Measurements from ENCODE around the gene FBXL17. TPM values are rescaled to one million over a fixed set of nuclear protein-coding genes. Genes with fewer than 3 reads are reported as not detected.

FBXL17 gene
- total RNA-seq, 4 donors from 2014 or later, result 14.4 to 22.0 (median 16.6) TPM

DNA sequence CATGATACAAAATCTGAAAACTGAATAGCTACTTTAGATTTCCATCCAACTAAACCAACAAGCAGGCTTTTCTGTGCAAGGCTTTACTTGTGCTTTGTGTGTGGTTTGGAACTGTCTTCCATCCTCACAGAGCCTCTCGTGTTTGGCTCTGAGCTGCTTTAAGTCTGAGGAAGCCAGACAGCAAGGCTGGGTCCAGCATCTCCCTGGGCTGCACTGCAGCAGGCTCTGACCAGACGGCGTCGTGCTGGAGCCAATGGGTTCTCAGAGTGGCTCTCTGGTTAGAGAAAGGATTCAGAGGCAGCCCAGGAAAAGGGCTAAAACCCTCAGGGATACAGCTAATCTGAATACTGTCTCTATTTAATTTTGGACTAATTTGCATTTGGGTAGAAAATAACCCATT, 503.2 kb downstream of the FBXL17 start:
- Histone ChIP-seq H3K27ac (replicated peaks in 1 of 4) (no peak overlapping the region), H3K36me3 (peaks cover 0 to 11% (median 2%) of the 10 kb centered on the region in 4 donors), H3K4me3 (no peak overlapping the region), H3K27me3 (no peaks in the 10 kb centered on the region), H3K4me1 (no peaks in the 10 kb centered on the region), H3K9me3 (no peaks in the 10 kb centered on the region)
- intact Hi-C loops (cut with DNase I), result no loop called here
- WGBS, result 75% methylated on average over 4 of the region's 4 CpGs
- no peak for TF ChIP-seq CTCF (IDR thresholded peaks at IDR 0.05)
- no peak for TF ChIP-seq EP300 (IDR thresholded peaks at IDR 0.05)
- TF ChIP-seq POLR2AphosphoS5 (IDR thresholded peaks at IDR 0.05), result no peak
- TF ChIP-seq POLR2A (IDR thresholded peaks at IDR 0.05; ENCODE audit: low read depth), result no peak
- no peak for DNase-seq (ENCODE audit: extremely low spot score)

DNA sequence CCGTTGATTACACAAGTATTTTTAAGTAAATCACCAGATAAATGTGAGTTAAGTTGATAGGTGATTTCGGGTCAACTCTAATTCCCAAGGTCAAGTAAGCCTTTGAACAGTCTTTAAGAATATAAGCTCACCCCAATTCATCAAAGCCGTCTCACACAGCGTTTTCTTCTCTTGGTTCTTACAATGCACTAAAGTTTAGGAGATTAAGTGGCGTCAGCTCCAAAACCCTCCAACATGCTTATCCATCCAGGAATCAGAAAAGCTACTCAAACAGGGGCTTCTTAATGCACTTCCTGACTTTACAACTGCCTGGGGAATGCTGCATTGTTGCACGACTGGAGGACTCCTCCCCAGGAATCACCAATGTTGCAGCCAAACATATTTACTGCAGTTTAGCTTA, 505.0 kb downstream of the FBXL17 start:
- no peak overlapping the region for H3K4me3 ChIP-seq
- no peak for TF ChIP-seq EP300 (IDR thresholded peaks at IDR 0.05)
- TF ChIP-seq POLR2A (IDR thresholded peaks at IDR 0.05; ENCODE audit: low read depth), result no peak
- TF ChIP-seq CTCF (IDR thresholded peaks at IDR 0.05), result no peak
- no peak for TF ChIP-seq POLR2AphosphoS5 (IDR thresholded peaks at IDR 0.05)
- H3K36me3 ChIP-seq, result peaks cover 0 to 11% (median 2%) of the 10 kb centered on the region in 4 donors
- intact Hi-C loops (cut with DNase I), result no loop called here
- no peaks in the 10 kb centered on the region for H3K27me3 ChIP-seq
- WGBS, result 95% methylated on average over 6 of the region's 6 CpGs
- no peak overlapping the region for H3K27ac ChIP-seq (replicated peaks in 1 of 4)
- no peaks in the 10 kb centered on the region for H3K4me1 ChIP-seq
- no peak for DNase-seq (ENCODE audit: extremely low spot score)
- no peaks in the 10 kb centered on the region for H3K9me3 ChIP-seq

DNA sequence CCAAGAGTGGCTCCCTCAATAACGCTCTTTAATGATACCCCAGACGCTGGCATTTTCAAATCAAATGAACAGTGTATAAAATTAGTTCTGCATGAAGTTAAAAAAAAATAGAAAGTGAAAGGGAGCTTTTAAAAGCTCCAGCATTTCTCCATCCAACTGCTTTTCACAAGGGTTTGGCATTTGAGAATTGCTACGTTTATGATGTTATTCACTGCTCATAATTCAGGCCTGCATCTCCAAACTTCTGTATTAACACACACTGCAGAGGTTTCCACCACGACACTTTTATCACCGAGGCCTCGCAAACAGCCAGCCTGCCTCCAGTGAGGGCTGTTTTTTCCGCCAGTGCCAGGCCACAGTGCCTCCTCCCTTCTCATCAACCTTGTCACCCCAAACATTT, 505.6 kb downstream of the FBXL17 start:
- Histone ChIP-seq H3K27ac (replicated peaks in 1 of 4) (no peak overlapping the region), H3K27me3 (no peaks in the 10 kb centered on the region), H3K36me3 (peaks cover 0 to 11% (median 2%) of the 10 kb centered on the region in 4 donors), H3K4me3 (no peak overlapping the region), H3K9me3 (no peaks in the 10 kb centered on the region), H3K4me1 (no peaks in the 10 kb centered on the region)
- TF ChIP-seq EP300 (IDR thresholded peaks at IDR 0.05) (no peak), POLR2AphosphoS5 (IDR thresholded peaks at IDR 0.05) (no peak), CTCF (IDR thresholded peaks at IDR 0.05) (no peak), POLR2A (IDR thresholded peaks at IDR 0.05; ENCODE audit: low read depth) (no peak)
- WGBS, result 88% methylated on average over 7 of the region's 7 CpGs
- intact Hi-C loops (cut with DNase I), result no loop called here
- DNase-seq (ENCODE audit: extremely low spot score), result no peak

GRCh38 chr5:107875833-107876232, 506.1 kb downstream of the FBXL17 start:
- 90% methylated on average over 9 of the region's 9 CpGs for WGBS
- H3K4me3 ChIP-seq, result no peak overlapping the region
- intact Hi-C loops (cut with DNase I), result no loop called here
- H3K4me1 ChIP-seq, result no peaks in the 10 kb centered on the region
- H3K9me3 ChIP-seq, result no peaks in the 10 kb centered on the region
- no peak for TF ChIP-seq EP300 (IDR thresholded peaks at IDR 0.05)
- TF ChIP-seq POLR2AphosphoS5 (IDR thresholded peaks at IDR 0.05), result no peak
- no peak for TF ChIP-seq POLR2A (IDR thresholded peaks at IDR 0.05; ENCODE audit: low read depth)
- no peak for TF ChIP-seq CTCF (IDR thresholded peaks at IDR 0.05)
- no peaks in the 10 kb centered on the region for H3K27me3 ChIP-seq
- no peak overlapping the region for H3K27ac ChIP-seq (replicated peaks in 1 of 4)
- peaks cover 0 to 11% (median 2%) of the 10 kb centered on the region in 4 donors for H3K36me3 ChIP-seq
- DNase-seq (ENCODE audit: extremely low spot score), result no peak

DNA sequence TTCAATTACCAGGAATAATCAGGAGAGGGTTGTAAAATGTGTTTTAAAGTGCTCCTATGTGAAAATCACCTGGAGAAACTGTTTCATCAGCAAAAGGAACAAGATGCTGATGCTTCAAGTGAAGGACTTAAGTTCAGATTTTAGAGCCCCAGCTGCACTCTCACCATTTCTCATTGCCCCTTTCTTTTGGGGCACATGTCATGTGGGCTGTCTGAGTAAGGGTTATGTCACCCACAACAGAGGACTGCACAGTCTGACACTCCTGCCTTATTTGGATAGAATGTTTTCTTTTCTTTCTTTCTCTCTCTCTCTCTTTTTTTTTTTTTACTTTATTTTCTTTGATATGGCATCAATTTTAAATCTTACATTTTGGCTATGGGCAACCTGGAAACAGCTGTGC, 507.1 kb downstream of the FBXL17 start:
- H3K27ac ChIP-seq (replicated peaks in 1 of 4), result no peak overlapping the region

More for the DNA sequence above, 507.1 kb downstream of the FBXL17 start:
- intact Hi-C loops (cut with DNase I), result no loop called here
- H3K4me1 ChIP-seq, result no peaks in the 10 kb centered on the region
- H3K36me3 ChIP-seq, result peaks cover 0 to 2% (median 0%) of the 10 kb centered on the region in 4 donors
- no peaks in the 10 kb centered on the region for H3K9me3 ChIP-seq
- H3K27me3 ChIP-seq, result no peaks in the 10 kb centered on the region
- H3K4me3 ChIP-seq, result no peak overlapping the region
- DNase-seq (ENCODE audit: extremely low spot score), result no peak
- TF ChIP-seq CTCF (IDR thresholded peaks at IDR 0.05) (no peak), EP300 (IDR thresholded peaks at IDR 0.05) (no peak), POLR2AphosphoS5 (IDR thresholded peaks at IDR 0.05) (no peak)

Measured in esophagus muscularis mucosa (tissue), 4 donors.